ENCODE measurements around the gene PRODH2.

The PRODH2 gene

GRCh38 chr19:35844482-35845214 is 32.0 kb upstream of the PRODH2 start:
- no peaks in the 10 kb centered on the region for H4K20me1 ChIP-seq (ENCODE audit: insufficient read depth, low read length)
- H2AFZ ChIP-seq (ENCODE audit: low read length), result no peak overlapping the region
- H3F3A ChIP-seq (ENCODE audit: insufficient read depth, low read length), result no peaks in the 10 kb centered on the region
- H3K4me2 ChIP-seq (ENCODE audit: low read length), result no peak overlapping the region
- H3K27ac ChIP-seq (ENCODE audit: low read depth, low read length, poor library complexity, severe bottlenecking), result no peak overlapping the region
- no peaks in the 10 kb centered on the region for H3K9me3 ChIP-seq (ENCODE audit: low read length)
- H3K79me2 ChIP-seq (ENCODE audit: insufficient read depth, low read length), result no peaks in the 10 kb centered on the region
- H3K9me2 ChIP-seq (ENCODE audit: low read depth, low read length), result no peaks in the 10 kb centered on the region
- TF ChIP-seq, protein P1, sequence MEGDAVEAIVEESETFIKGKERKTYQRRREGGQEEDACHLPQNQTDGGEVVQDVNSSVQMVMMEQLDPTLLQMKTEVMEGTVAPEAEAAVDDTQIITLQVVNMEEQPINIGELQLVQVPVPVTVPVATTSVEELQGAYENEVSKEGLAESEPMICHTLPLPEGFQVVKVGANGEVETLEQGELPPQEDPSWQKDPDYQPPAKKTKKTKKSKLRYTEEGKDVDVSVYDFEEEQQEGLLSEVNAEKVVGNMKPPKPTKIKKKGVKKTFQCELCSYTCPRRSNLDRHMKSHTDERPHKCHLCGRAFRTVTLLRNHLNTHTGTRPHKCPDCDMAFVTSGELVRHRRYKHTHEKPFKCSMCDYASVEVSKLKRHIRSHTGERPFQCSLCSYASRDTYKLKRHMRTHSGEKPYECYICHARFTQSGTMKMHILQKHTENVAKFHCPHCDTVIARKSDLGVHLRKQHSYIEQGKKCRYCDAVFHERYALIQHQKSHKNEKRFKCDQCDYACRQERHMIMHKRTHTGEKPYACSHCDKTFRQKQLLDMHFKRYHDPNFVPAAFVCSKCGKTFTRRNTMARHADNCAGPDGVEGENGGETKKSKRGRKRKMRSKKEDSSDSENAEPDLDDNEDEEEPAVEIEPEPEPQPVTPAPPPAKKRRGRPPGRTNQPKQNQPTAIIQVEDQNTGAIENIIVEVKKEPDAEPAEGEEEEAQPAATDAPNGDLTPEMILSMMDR (IDR thresholded peaks at IDR 0.05; ENCODE audit: low read length), result no peak
- no peak for TF ChIP-seq EZH2 (IDR thresholded peaks at IDR 0.05; ENCODE audit: borderline replicate concordance, low read length)
- H3K36me3 ChIP-seq (ENCODE audit: insufficient read depth, low read length), result no peaks in the 10 kb centered on the region
- no peaks in the 10 kb centered on the region for H3K4me1 ChIP-seq (ENCODE audit: insufficient read depth, low read length, severe bottlenecking)
- H3K9ac ChIP-seq (ENCODE audit: low read length), result no peak overlapping the region
- no peak overlapping the region for H3K4me3 ChIP-seq (ENCODE audit: low read depth, low read length, poor library complexity, severe bottlenecking)
- H3K27me3 ChIP-seq (ENCODE audit: insufficient read depth, low read length), result 0 out of 2 replicates have a peak, but pooled peaks cover 7% of the 10 kb centered on the region

DNA sequence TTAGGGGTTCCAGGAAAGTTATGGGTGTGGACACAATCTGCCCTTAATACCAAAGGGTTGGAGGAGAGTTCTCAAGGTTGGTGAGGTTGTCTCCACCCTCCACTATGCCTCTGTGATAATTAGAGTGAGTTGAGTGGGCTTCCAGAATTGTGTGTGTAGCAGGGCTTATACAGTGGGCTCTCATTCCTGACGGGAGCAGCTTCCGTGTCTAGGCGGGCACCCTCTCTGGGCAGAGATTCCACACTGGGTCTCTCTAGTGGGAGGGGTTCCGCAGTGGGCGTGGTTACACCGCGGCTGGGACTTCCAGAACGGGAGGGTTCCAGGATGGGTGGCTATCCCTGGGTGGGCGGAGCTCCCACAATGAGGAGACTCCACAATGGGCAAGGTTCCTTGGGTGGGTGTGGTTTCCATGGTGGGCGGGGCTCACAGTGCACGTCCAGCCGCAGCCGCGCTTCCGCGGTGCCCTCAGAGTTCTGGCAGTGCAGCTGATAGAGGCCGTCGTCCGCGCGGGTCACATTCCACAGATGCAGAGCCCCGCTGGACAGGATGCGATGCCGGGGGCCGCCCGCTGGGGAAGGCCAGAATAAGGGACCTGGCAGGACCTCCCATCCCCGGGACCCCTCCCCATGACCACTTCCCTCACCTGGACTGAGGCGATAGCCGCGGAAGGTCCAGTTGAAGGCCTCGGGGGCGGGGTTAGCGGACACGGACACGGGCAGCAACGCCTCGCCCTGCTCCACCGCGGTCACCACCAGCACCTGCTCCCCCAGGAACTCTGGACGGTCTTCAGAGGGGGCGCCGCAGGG is 31.2 kb upstream of the PRODH2 start:
- H3K4me3 ChIP-seq (ENCODE audit: low read depth, low read length, poor library complexity, severe bottlenecking), result no peak overlapping the region
- no peaks in the 10 kb centered on the region for H4K20me1 ChIP-seq (ENCODE audit: insufficient read depth, low read length)
- 0 out of 2 replicates have a peak, but pooled peaks cover 3% of the 10 kb centered on the region for H3K9me3 ChIP-seq (ENCODE audit: low read length)
- no peaks in the 10 kb centered on the region for H3K79me2 ChIP-seq (ENCODE audit: insufficient read depth, low read length)
- 0 out of 2 replicates have a peak, but pooled peaks cover 14% of the 10 kb centered on the region for H3K27me3 ChIP-seq (ENCODE audit: insufficient read depth, low read length)
- H2AFZ ChIP-seq (ENCODE audit: low read length), result no peak overlapping the region
- H3K9me2 ChIP-seq (ENCODE audit: low read depth, low read length), result no peaks in the 10 kb centered on the region
- no peaks in the 10 kb centered on the region for H3K4me1 ChIP-seq (ENCODE audit: insufficient read depth, low read length, severe bottlenecking)
- no peaks in the 10 kb centered on the region for H3F3A ChIP-seq (ENCODE audit: insufficient read depth, low read length)
- no peaks in the 10 kb centered on the region; the same call in 1 of the 2 replicates for H3K36me3 ChIP-seq (ENCODE audit: insufficient read depth, low read length)
- H3K4me2 ChIP-seq (ENCODE audit: low read length), result no peak overlapping the region
- no peak for TF ChIP-seq EZH2 (IDR thresholded peaks at IDR 0.05; ENCODE audit: borderline replicate concordance, low read length)
- TF ChIP-seq, protein P1 (IDR thresholded peaks at IDR 0.05; ENCODE audit: low read length), result no peak
- no peak overlapping the region for H3K9ac ChIP-seq (ENCODE audit: low read length)
- H3K27ac ChIP-seq (ENCODE audit: low read depth, low read length, poor library complexity, severe bottlenecking), result no peak overlapping the region

DNA sequence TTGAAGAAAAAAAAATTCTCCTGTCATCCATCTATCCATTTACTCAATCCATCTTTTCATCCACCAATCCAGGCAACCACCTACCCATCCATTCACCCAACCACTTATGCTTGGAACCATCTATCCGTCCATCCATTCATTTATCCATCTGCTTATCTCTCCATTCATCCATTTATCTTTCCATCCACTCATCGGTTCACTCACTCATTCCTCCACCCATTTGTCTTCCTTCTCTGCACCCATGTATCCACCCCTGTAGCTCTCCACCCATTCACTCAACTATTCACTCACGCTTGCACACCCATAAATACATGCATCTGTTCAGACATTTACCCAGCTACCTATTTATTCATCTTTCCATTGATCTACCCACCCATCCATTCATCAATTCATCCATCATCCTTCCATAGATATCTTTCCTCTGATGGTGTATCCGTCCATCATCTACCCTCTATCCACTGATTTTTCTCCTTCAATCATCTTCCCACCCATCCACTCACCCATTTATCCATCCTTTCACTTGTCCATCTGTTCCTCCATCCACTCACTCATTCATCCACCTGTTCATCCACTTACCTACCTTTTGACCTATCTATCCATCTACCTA is 30.1 kb upstream of the PRODH2 start:
- no peaks in the 10 kb centered on the region; the same call in 1 of the 2 replicates for H3K36me3 ChIP-seq (ENCODE audit: insufficient read depth, low read length)
- no peak overlapping the region for H2AFZ ChIP-seq (ENCODE audit: low read length)
- no peaks in the 10 kb centered on the region for H4K20me1 ChIP-seq (ENCODE audit: insufficient read depth, low read length)
- 0 out of 2 replicates have a peak, but pooled peaks cover 8% of the 10 kb centered on the region for H3K27me3 ChIP-seq (ENCODE audit: insufficient read depth, low read length)
- H3K4me3 ChIP-seq (ENCODE audit: low read depth, low read length, poor library complexity, severe bottlenecking), result no peak overlapping the region
- H3K4me2 ChIP-seq (ENCODE audit: low read length), result no peak overlapping the region
- no peaks in the 10 kb centered on the region for H3K9me2 ChIP-seq (ENCODE audit: low read depth, low read length)
- H3F3A ChIP-seq (ENCODE audit: insufficient read depth, low read length), result no peaks in the 10 kb centered on the region
- no peak overlapping the region for H3K9ac ChIP-seq (ENCODE audit: low read length)
- no peaks in the 10 kb centered on the region for H3K79me2 ChIP-seq (ENCODE audit: insufficient read depth, low read length)
- TF ChIP-seq EZH2 (IDR thresholded peaks at IDR 0.05; ENCODE audit: borderline replicate concordance, low read length), result no peak
- TF ChIP-seq, protein P1 (IDR thresholded peaks at IDR 0.05; ENCODE audit: low read length), result no peak
- no peak overlapping the region for H3K27ac ChIP-seq (ENCODE audit: low read depth, low read length, poor library complexity, severe bottlenecking)
- no peaks in the 10 kb centered on the region for H3K4me1 ChIP-seq (ENCODE audit: insufficient read depth, low read length, severe bottlenecking)
- 0 out of 2 replicates have a peak, but pooled peaks cover 3% of the 10 kb centered on the region for H3K9me3 ChIP-seq (ENCODE audit: low read length)

Measured in OCI-LY1 (cell line).